KBM-7 (cell line): ENCODE results near the gene NAA35.

Experiments
- DNase-seq: peaks from one replicate; pipeline ENCODE4 v3.0.0-alpha.2; 2015
- in situ Hi-C: fragments of 300-500 bp; cut with MboI; formaldehyde crosslinking; loops from 2 replicates; pipeline ENCODE4 v1.14.3; 2020; ENCODE audit warnings: low sequenced_read_pairs, low pct_unique_long_range_greater_than_20kb, mixed read lengths

NAA35 gene

GRCh38 chr9:86009133-86009532, 68.2 kb downstream of the NAA35 start:
- in situ Hi-C loops, result no loop called here
- no peak for DNase-seq

- in situ Hi-C loops, result no loop called here
- no peak for DNase-seq
These were observed 79.8 kb downstream of the NAA35 start for GRCh38 chr9:86020731-86021130.

GRCh38 chr9:86021166-86021565, 80.2 kb downstream of the NAA35 start:
- DNase-seq, result no peak
- in situ Hi-C loops, result no loop called here

- DNase-seq, result no peak
- in situ Hi-C loops, result no loop called here
These were observed 81.8 kb downstream of the NAA35 start for GRCh38 chr9:86022687-86023266.

- in situ Hi-C loops, result no loop called here
- DNase-seq, result no peak
These were observed 86.8 kb downstream of the NAA35 start for GRCh38 chr9:86027767-86028166.

- peak; percentile 48 for DNase-seq
- in situ Hi-C loops, result no loop called here
These were observed 94.2 kb downstream of the NAA35 start for GRCh38 chr9:86034863-86035734.

GRCh38 chr9:86035827-86036440, 95.0 kb downstream of the NAA35 start:
- in situ Hi-C loops, result no loop called here
- DNase-seq, result no peak

GRCh38 chr9:86036555-86036954, 95.6 kb downstream of the NAA35 start:
- in situ Hi-C loops, result no loop called here
- no peak for DNase-seq

- in situ Hi-C loops, result no loop called here
- no peak for DNase-seq
These were observed 99.3 kb downstream of the NAA35 start for GRCh38 chr9:86039991-86040860.

- in situ Hi-C loops, result no loop called here
- DNase-seq, result no peak
These were observed 99.9 kb downstream of the NAA35 start for GRCh38 chr9:86040861-86041155.

- no peak for DNase-seq
- in situ Hi-C loops, result no loop called here
These were observed 100.4 kb downstream of the NAA35 start for GRCh38 chr9:86041311-86041741.

- no peak for DNase-seq
- in situ Hi-C loops, result no loop called here
These were observed 101.4 kb downstream of the NAA35 start for GRCh38 chr9:86042199-86042978.

GRCh38 chr9:86043586-86043985, 102.6 kb downstream of the NAA35 start:
- in situ Hi-C loops, result no loop called here
- DNase-seq, result no peak

GRCh38 chr9:86043999-86044398, 103.1 kb downstream of the NAA35 start:
- in situ Hi-C loops, result no loop called here
- DNase-seq, result no peak

GRCh38 chr9:86045654-86046053, 104.7 kb downstream of the NAA35 start:
- DNase-seq, result no peak
- in situ Hi-C loops, result no loop called here

GRCh38 chr9:86046071-86046636, 105.2 kb downstream of the NAA35 start:
- no peak for DNase-seq
- in situ Hi-C loops, result no loop called here

GRCh38 chr9:86046930-86047341, 106.0 kb downstream of the NAA35 start:
- in situ Hi-C loops, result no loop called here
- DNase-seq, result no peak

GRCh38 chr9:86047361-86047760, 106.4 kb downstream of the NAA35 start:
- in situ Hi-C loops, result no loop called here
- no peak for DNase-seq
